Vagina (tissue), 2 donors: ENCODE results near the gene LHFPL2. TPM values are rescaled to one million over a fixed set of nuclear protein-coding genes. Genes with fewer than 3 reads are reported as not detected.

Experiments used
- DNase-seq, 2 donors: peaks; one replicate each; pipeline ENCODE4 v3.0.0-alpha.2; 2017; ENCODE audit errors: extremely low spot score in 2 of 2
- H3K27ac ChIP-seq: fragments of 200-600 bp; sonication (generic); one replicate; pipeline ENCODE4 v1.5.1; 2019
- H3K27me3 ChIP-seq: fragments of 200-600 bp; sonication (generic); one replicate; pipeline ENCODE4 v1.5.1; 2019
- H3K36me3 ChIP-seq, 2 donors: fragments of 200-600 bp; sonication (generic); one replicate each; pipeline ENCODE4 v1.5.1; 2017 to 2019
- H3K4me1 ChIP-seq: fragments of 200-600 bp; sonication (generic); one replicate; pipeline ENCODE4 v1.5.1; 2019
- H3K4me3 ChIP-seq, 2 donors: fragments of 200-600 bp; sonication (generic); 1 replicate in 1 of 2; 2 replicates in 1 of 2; pipeline ENCODE4 v1.5.1; 2016 to 2019
- H3K9me3 ChIP-seq: fragments of 200-600 bp; sonication (generic); one replicate; pipeline ENCODE4 v1.5.1; 2019
- POLR2A ChIP-seq, 2 donors: fragments of 450-650 bp; IDR thresholded peaks; one replicate each; pipeline ENCODE4 v1.6.1; 2017; ENCODE audit warnings: antibody characterized with exemption in 2 of 2, mild to moderate bottlenecking in 2 of 2, moderate library complexity in 2 of 2
- POLR2AphosphoS5 ChIP-seq, 2 donors: sonication (generic); formaldehyde crosslinking; IDR thresholded peaks; one replicate each; pipeline ENCODE4 v1.9.0; 2017; ENCODE audit warnings: antibody characterized with exemption in 2 of 2, mild to moderate bottlenecking in 2 of 2, low read depth in 1 of 2; ENCODE audit not compliant: insufficient read depth in 1 of 2
- intact Hi-C: fragments of 100-400 bp; cut with DNase I; formaldehyde crosslinking; loops from one replicate; pipeline ENCODE4 v1.15.1; 2023
- total RNA-seq: library from RNA; depleted of rRNA; stranded (reverse); fragments of >200 nt; gene quantifications from one replicate; pipeline ENCODE4 v1.2.3, GENCODE V29; 2016
- TF ChIP-seq, protein P1 (sequence below), 3 experiments: fragments of 450-650 bp in 2 of 3; fragments of 200-600 bp in 1 of 3; sonication (generic) in 1 of 3; IDR thresholded peaks; one replicate each; pipeline ENCODE4 v1.5.1; 2017 to 2019; ENCODE audit warnings: antibody characterized with exemption in 3 of 3, mild to moderate bottlenecking in 2 of 3, moderate library complexity in 2 of 3

Gene LHFPL2
- total RNA-seq, 1 donor from 2014 or later = 24.8 TPM

DNA sequence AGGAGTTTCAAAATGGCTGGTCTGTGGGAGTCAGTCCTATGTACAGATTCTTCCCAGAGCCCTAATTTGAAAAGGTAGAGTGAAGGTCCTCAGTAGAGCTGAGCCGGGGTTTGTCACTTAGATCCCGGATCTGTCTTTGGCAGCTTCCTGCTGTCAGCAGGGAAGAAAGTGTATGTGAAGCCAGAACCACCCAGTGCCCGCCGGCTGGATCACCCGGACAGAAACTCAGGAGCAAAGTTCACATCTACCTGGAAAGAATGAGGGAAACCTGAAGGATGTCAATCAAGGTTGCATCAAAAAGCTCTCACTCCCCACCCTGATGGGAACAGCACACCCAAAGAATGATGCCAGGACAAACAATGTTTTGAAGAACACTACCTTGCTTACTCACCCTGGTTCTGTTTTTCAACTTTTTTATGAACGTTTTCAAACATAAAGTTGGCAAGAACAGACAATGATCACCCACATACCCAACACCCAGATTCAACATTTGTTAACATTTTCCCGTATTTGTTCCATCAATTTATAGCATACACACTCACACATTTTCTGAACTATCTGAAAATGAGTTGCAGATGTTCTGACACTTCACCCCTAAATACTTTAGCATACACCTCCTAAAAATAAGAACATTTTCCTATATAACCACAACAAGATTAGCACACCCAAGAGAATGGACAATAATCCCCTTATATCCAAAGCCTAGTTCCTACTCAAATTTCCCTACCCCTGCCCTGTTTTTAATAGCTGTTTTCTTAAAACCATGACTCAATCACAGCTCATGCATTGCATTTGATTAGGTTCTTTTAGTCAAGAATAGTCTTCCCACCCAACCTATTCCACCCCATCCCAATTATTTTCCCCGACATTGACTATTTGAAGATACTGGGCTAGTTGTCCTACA lies 133.9 kb downstream of the LHFPL2 start:
- Histone ChIP-seq H3K27me3 (no peaks in the 10 kb centered on the region), H3K27ac (no peak overlapping the region), H3K9me3 (no peaks in the 10 kb centered on the region), H3K4me3 (no peak overlapping the region), H3K36me3 (no peaks in the 10 kb centered on the region), H3K4me1 (peaks cover 33% of the 10 kb centered on the region)
- DNase-seq = no peak
- intact Hi-C loops = no loop called here
- TF ChIP-seq POLR2A (IDR thresholded peaks at IDR 0.05) (no peak), POLR2AphosphoS5 (IDR thresholded peaks at IDR 0.05; ENCODE audit: insufficient read depth in 1 of 2, low read depth in 1 of 2) (no peak)
- TF ChIP-seq, protein P1, sequence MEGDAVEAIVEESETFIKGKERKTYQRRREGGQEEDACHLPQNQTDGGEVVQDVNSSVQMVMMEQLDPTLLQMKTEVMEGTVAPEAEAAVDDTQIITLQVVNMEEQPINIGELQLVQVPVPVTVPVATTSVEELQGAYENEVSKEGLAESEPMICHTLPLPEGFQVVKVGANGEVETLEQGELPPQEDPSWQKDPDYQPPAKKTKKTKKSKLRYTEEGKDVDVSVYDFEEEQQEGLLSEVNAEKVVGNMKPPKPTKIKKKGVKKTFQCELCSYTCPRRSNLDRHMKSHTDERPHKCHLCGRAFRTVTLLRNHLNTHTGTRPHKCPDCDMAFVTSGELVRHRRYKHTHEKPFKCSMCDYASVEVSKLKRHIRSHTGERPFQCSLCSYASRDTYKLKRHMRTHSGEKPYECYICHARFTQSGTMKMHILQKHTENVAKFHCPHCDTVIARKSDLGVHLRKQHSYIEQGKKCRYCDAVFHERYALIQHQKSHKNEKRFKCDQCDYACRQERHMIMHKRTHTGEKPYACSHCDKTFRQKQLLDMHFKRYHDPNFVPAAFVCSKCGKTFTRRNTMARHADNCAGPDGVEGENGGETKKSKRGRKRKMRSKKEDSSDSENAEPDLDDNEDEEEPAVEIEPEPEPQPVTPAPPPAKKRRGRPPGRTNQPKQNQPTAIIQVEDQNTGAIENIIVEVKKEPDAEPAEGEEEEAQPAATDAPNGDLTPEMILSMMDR (IDR thresholded peaks at IDR 0.05) = no peak

DNA sequence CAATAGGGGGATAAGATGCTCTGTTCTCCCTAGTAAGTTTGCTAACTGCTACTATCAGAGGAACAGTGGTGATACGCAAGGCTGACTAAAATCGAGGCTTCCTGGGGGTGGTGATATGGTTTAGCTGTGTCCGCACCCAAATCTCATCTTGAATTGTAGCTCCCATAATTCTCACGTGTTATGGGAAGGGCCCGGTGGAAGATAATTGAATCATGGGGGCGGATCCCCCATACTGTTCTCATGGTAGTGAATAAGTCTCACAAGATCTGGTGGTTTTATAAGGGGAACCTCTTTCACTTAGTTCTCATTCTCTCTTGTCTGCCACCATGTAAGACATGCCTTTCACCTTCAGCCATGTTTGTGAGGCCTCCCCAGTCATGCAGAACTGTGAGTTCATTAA lies 135.1 kb downstream of the LHFPL2 start:
- no peak for DNase-seq
- H3K9me3 ChIP-seq = no peaks in the 10 kb centered on the region
- no peaks in the 10 kb centered on the region for H3K36me3 ChIP-seq
- no peaks in the 10 kb centered on the region for H3K27me3 ChIP-seq
- H3K4me1 ChIP-seq = peaks cover 26% of the 10 kb centered on the region
- no peak overlapping the region for H3K27ac ChIP-seq
- TF ChIP-seq POLR2A (IDR thresholded peaks at IDR 0.05) (no peak), POLR2AphosphoS5 (IDR thresholded peaks at IDR 0.05; ENCODE audit: insufficient read depth in 1 of 2, low read depth in 1 of 2) (no peak)
- TF ChIP-seq, protein P1 (IDR thresholded peaks at IDR 0.05) = no peak
- intact Hi-C loops = no loop called here
- no peak overlapping the region for H3K4me3 ChIP-seq

DNA sequence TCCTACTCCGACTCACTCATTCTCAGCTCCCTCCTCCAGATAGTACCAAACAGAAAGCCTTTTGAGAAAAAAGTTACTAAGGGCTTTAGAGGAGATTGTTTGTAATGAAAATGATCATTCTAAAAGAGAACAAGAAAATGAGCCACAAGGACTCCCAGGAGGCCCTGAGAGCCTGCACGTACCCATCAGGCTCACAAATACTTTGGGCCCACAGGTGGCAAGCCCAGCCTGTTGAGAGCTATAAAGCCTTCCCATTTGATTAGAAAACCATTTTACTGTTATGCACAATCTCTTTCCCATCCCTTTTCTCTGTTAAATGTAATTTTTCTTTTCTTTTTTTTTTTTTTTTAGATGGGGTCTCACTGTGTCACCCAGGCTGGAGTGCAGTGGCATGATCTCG lies 136.1 kb downstream of the LHFPL2 start:
- intact Hi-C loops = no loop called here
- no peaks in the 10 kb centered on the region for H3K36me3 ChIP-seq
- peaks cover 25% of the 10 kb centered on the region for H3K4me1 ChIP-seq
- no peak for DNase-seq
- TF ChIP-seq POLR2AphosphoS5 (IDR thresholded peaks at IDR 0.05; ENCODE audit: insufficient read depth in 1 of 2, low read depth in 1 of 2) (no peak), POLR2A (IDR thresholded peaks at IDR 0.05) (no peak)
- TF ChIP-seq, protein P1 (IDR thresholded peaks at IDR 0.05) = no peak
- H3K27ac ChIP-seq = no peak overlapping the region
- H3K4me3 ChIP-seq = no peak overlapping the region
- H3K27me3 ChIP-seq = no peaks in the 10 kb centered on the region
- no peaks in the 10 kb centered on the region for H3K9me3 ChIP-seq

DNA sequence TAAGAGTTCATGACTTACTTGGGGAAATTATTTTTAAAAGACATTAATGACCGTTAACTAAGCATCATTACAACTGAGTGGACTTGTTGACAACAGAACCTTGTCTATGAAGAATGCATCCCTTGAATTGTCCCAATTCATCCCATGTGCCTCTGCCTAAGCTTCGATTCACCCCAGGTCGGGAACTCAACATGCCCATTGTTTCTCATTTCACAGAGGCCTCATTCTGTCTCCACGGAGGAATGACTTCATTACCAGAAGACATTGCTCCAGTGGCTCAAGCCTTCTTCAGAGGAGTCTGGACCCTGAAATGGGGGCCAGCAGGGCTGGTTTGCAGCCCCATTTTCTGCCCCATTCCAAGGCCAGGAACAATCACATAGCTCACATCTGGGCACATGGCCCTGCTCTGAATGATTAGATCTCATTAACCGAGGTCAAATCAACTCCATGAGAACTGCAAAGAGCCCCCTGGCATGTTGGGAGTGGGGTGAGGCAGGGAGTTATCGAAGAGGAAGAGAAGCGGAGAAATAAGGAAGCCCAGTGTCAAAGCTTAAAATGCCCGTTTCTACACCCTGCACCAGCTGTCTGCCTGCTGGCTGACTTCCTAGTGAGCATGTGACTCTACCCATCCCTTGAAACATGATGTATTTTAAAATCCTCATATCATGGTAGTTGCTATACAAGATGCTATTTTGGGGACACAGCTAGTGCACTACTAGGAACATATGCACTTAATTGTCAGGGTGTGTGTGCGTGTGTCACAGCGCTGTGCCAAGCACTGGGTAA lies 137.3 kb downstream of the LHFPL2 start:
- intact Hi-C loops = no loop called here
- H3K4me3 ChIP-seq = no peak overlapping the region
- peak overlapping the region; percentile 9 for H3K27ac ChIP-seq

More for the DNA sequence above, 137.3 kb downstream of the LHFPL2 start:
- DNase-seq = no peak
- Histone ChIP-seq H3K27me3 (no peaks in the 10 kb centered on the region), H3K4me1 (peaks cover 32% of the 10 kb centered on the region), H3K36me3 (no peaks in the 10 kb centered on the region), H3K9me3 (no peaks in the 10 kb centered on the region)
- no peak for TF ChIP-seq POLR2A (IDR thresholded peaks at IDR 0.05)
- TF ChIP-seq, protein P1 (IDR thresholded peaks at IDR 0.05) = no peak
- no peak for TF ChIP-seq POLR2AphosphoS5 (IDR thresholded peaks at IDR 0.05; ENCODE audit: insufficient read depth in 1 of 2, low read depth in 1 of 2)
